ENCODE measurements around the gene PPP1R9B. TPM values are rescaled to one million over a fixed set of nuclear protein-coding genes. Genes with fewer than 3 reads are reported as not detected.
A peak's percentile ranks its signal among the peaks of the same experiment; 100 is the strongest.

The PPP1R9B gene
- total RNA-seq, 4 donors from 2014 or later = 20.2 to 46.3 (median 37.5) TPM

GRCh38 chr17:50096758-50097157 lies 53.7 kb downstream of the PPP1R9B start:
- H3K9me3 ChIP-seq = no peaks in the 10 kb centered on the region
- peaks cover 16 to 44% (median 36%) of the 10 kb centered on the region in 4 donors for H3K36me3 ChIP-seq
- TF ChIP-seq EP300 (IDR thresholded peaks at IDR 0.05) (no peak), POLR2A (IDR thresholded peaks at IDR 0.05; ENCODE audit: low read depth) (no peak), POLR2AphosphoS5 (IDR thresholded peaks at IDR 0.05) (no peak)
- TF ChIP-seq, protein P1, sequence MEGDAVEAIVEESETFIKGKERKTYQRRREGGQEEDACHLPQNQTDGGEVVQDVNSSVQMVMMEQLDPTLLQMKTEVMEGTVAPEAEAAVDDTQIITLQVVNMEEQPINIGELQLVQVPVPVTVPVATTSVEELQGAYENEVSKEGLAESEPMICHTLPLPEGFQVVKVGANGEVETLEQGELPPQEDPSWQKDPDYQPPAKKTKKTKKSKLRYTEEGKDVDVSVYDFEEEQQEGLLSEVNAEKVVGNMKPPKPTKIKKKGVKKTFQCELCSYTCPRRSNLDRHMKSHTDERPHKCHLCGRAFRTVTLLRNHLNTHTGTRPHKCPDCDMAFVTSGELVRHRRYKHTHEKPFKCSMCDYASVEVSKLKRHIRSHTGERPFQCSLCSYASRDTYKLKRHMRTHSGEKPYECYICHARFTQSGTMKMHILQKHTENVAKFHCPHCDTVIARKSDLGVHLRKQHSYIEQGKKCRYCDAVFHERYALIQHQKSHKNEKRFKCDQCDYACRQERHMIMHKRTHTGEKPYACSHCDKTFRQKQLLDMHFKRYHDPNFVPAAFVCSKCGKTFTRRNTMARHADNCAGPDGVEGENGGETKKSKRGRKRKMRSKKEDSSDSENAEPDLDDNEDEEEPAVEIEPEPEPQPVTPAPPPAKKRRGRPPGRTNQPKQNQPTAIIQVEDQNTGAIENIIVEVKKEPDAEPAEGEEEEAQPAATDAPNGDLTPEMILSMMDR (IDR thresholded peaks at IDR 0.05) = no peak
- no peak for DNase-seq (ENCODE audit: extremely low spot score)
- 33% methylated on average over 1 of the region's 3 CpGs for WGBS
- intact Hi-C loops (cut with DNase I) = no loop called here
- H3K27ac ChIP-seq (replicated peaks in 1 of 4) = peak overlapping the region; percentile 88 to 93 (median 90)
- H3K4me3 ChIP-seq = peak overlapping the region; percentile 77 to 96 (median 86)
- no peaks in the 10 kb centered on the region for H3K27me3 ChIP-seq
- peaks cover 53 to 74% (median 72%) of the 10 kb centered on the region in 4 donors for H3K4me1 ChIP-seq

- no peak for DNase-seq (ENCODE audit: extremely low spot score)
- TF ChIP-seq POLR2AphosphoS5 (IDR thresholded peaks at IDR 0.05) (no peak), POLR2A (IDR thresholded peaks at IDR 0.05; ENCODE audit: low read depth) (no peak), EP300 (IDR thresholded peaks at IDR 0.05) (no peak)
- TF ChIP-seq, protein P1 (IDR thresholded peaks at IDR 0.05) = no peak
- Histone ChIP-seq H3K27ac (replicated peaks in 1 of 4) (peak overlapping the region; percentile 88 to 93 (median 90)), H3K27me3 (no peaks in the 10 kb centered on the region), H3K4me3 (peak overlapping the region; percentile 77 to 96 (median 86)), H3K36me3 (peaks cover 16 to 39% (median 34%) of the 10 kb centered on the region in 4 donors), H3K9me3 (no peaks in the 10 kb centered on the region), H3K4me1 (peaks cover 46 to 67% (median 65%) of the 10 kb centered on the region in 4 donors)
- intact Hi-C loops (cut with DNase I) = no loop called here
- WGBS = 17% methylated on average over 6 of the region's 6 CpGs
These were observed 54.4 kb downstream of the PPP1R9B start for GRCh38 chr17:50096092-50096491.

- H3K27me3 ChIP-seq = no peaks in the 10 kb centered on the region
- H3K4me1 ChIP-seq = peaks cover 44 to 63% (median 61%) of the 10 kb centered on the region in 4 donors
- no peak for DNase-seq (ENCODE audit: extremely low spot score)
- peak overlapping the region; percentile 88 to 93 (median 90) for H3K27ac ChIP-seq (replicated peaks in 1 of 4)
- peak overlapping the region; percentile 77 to 96 (median 86) for H3K4me3 ChIP-seq
- no peaks in the 10 kb centered on the region for H3K9me3 ChIP-seq
- TF ChIP-seq, protein P1 (IDR thresholded peaks at IDR 0.05) = no peak
- TF ChIP-seq EP300 (IDR thresholded peaks at IDR 0.05) = no peak
- TF ChIP-seq POLR2A (IDR thresholded peaks at IDR 0.05; ENCODE audit: low read depth) = no peak
- no peak for TF ChIP-seq POLR2AphosphoS5 (IDR thresholded peaks at IDR 0.05)
- intact Hi-C loops (cut with DNase I) = no loop called here
- 2% methylated on average over 12 of the region's 12 CpGs for WGBS
- peaks cover 16 to 36% (median 33%) of the 10 kb centered on the region in 4 donors for H3K36me3 ChIP-seq
These were observed 54.8 kb downstream of the PPP1R9B start for GRCh38 chr17:50095626-50096037.

GRCh38 chr17:50094753-50095619 lies 55.5 kb downstream of the PPP1R9B start, which contains the start of gene PDK2:
PDK2 (plus strand) TSS chr17:50095351; CDS start chr17:50095436, 85 bp downstream.
- TF ChIP-seq EP300 (IDR thresholded peaks at IDR 0.05) (no peak), POLR2A (IDR thresholded peaks at IDR 0.05; ENCODE audit: low read depth) (peak; percentile 63), POLR2AphosphoS5 (IDR thresholded peaks at IDR 0.05) (peak; percentile 92 to 93)
- TF ChIP-seq, protein P1 (IDR thresholded peaks at IDR 0.05) = peak in 1 of 3 experiments; percentile 31
- Histone ChIP-seq H3K36me3 (peaks cover 17 to 34% (median 34%) of the 10 kb centered on the region in 4 donors), H3K9me3 (no peaks in the 10 kb centered on the region), H3K4me3 (peak within 1 kb of the TSS; percentile 77 to 96 (median 86)), H3K4me1 (peaks cover 37 to 56% (median 54%) of the 10 kb centered on the region in 4 donors), H3K27me3 (no peaks in the 10 kb centered on the region), H3K27ac (replicated peaks in 1 of 4) (peak within 1 kb of the TSS; percentile 88 to 93 (median 90))
- 2% methylated on average over 52 of the region's 68 CpGs for WGBS
- intact Hi-C loops (cut with DNase I) = loop anchor here (5.0 kb wide), 1 partner anchor 202 kb away; no protein-coding TSS in a partner anchor
- DNase-seq (ENCODE audit: extremely low spot score) = peak; percentile 99

Data from esophagus muscularis mucosa (tissue), 4 donors.